Measurements from ENCODE around the gene EPHA1.
A peak's percentile ranks its signal among the peaks of the same experiment; 100 is the strongest.

The EPHA1 gene

GRCh38 chr7:143380646-143381426 is 27.8 kb downstream of the EPHA1 start, which contains the start of gene ZYX:
ZYX (plus strand) TSS chr7:143381345; CDS start chr7:143381572, 227 bp downstream.
- H3K4me3 ChIP-seq: peak within 1 kb of the TSS; percentile 62 to 98 (median 91)
- peak within 1 kb of the TSS; percentile 91 to 100 (median 98) for H3K27ac ChIP-seq

DNA sequence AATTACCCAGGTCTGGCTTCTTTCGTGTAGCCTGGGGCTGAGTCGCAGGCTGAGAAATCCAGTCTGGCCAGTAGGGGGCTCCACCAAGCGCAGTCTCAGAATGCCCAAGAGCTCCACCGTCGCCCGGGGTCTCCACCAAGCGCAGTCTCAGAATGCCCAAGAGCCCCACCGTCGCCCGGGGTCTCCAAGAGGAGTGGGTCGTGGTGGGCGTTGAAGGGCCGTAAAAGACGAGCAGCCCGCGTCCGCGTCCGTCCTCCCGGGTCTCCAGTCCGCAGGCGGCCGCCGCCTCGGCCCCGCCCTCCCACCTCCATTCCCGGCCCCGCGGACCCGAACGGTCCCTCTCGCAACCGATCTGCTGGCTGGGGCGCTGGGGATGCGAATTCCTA is 28.4 kb downstream of the EPHA1 start:
- peak overlapping the region; percentile 62 to 98 (median 91) for H3K4me3 ChIP-seq
- peak overlapping the region; percentile 91 to 100 (median 98) for H3K27ac ChIP-seq

DNA sequence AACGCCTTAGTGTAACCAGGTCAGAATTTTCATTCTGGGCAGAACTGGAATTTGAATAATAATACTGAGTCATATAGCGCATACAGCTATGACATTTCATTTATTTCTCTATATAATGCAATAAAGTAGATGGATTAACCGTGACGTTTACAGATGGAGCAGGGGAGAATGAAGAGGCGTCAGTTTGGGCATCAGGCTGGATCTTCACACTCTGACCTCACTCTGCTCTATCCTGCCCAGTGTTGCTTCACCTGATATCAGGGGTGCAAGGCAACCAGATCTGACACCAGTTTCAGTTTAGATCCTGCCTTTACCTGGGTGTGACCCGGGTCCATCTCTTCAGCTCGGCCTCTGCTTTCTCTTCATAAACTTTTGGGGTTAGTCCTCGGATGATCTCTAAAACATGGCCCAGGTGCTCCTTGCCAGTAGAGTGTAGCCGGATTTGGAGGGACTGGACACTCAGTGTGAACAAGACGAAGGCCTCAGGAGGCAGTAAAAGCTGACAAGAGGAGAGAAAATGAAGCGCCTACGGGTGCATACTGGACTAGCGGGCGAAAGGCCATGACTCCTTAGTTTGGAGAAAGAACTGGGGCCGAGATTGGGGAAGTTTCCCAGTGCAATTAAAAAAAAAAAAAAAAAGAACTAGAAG is 28.9 kb downstream of the EPHA1 start:
- Histone ChIP-seq H3K27ac (peak overlapping the region; percentile 32 to 100 (median 98)), H3K4me3 (peak overlapping the region; percentile 62 to 98 (median 91))

DNA sequence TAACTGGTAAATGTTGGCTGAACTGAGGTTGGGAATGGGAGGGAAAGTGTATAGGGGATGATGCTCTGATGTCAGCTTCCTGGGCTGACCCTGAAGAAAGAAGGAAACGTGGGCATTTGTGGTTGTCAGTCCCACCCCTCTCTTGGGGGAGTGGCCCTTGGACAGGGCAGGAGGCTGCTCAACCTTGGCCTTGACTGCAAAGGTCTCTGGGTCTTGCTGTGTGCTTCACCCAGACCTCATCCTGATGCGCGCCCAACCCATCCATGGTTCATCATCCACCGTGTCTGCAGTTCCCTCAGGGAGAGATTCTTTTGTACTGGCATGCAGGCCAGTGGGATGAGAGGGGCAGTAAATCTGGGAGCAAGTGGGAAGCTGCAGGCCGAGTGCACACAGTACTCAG is 32.3 kb downstream of the EPHA1 start:
- Histone ChIP-seq H3K27ac (peak overlapping the region in 8 of 21 experiments; percentile 71 to 93 (median 81)), H3K4me3 (no peak overlapping the region)

DNA sequence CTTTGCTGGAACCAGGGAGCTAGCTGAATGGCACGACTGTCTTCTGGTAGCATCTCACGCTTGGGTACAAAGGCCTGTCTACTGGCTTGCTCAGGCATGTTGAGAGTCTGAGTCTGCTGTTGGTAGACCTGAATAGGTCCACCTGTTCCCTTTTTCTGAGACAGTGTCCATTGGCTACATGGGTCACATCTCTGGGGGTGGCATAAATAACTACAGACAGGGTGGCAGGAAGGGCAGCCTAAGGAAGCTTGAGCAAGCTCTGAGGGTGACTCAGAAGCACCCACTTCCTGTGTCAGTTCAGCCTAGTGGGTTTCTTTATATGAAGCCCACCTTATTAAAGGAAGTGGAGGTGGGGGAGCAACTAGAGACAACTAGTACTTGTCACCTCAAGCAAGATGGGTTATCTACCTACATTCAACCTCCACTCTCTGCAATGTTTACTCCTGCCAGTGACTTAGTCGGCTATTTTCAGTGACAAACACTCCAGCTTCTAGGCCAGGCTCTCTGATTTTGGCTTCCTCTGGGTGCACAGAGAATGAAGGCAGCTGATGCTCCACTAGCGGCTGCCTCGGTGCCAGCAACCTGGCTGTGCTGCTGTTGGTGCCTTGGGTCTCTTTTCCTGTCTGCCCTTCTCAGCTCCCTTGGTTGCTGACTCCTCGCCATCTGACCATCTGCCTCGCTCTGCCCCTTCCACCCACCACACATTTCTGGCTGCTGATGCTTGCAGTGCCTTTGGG is 33.2 kb downstream of the EPHA1 start:
- no peak overlapping the region for H3K4me3 ChIP-seq
- H3K27ac ChIP-seq: peak overlapping the region in 16 of 21 experiments; percentile 7 to 93 (median 71)

GRCh38 chr7:143374561-143374960 is 34.1 kb downstream of the EPHA1 start:
- Histone ChIP-seq H3K4me3 (no peak overlapping the region), H3K27ac (peak overlapping the region in 10 of 21 experiments; percentile 0 to 93 (median 78))

- Histone ChIP-seq H3K27ac (peak overlapping the region in 2 of 21 experiments; percentile 41 to 93), H3K4me3 (no peak overlapping the region)
Measured at GRCh38 chr7:143373255-143373794, 35.3 kb downstream of the EPHA1 start.

DNA sequence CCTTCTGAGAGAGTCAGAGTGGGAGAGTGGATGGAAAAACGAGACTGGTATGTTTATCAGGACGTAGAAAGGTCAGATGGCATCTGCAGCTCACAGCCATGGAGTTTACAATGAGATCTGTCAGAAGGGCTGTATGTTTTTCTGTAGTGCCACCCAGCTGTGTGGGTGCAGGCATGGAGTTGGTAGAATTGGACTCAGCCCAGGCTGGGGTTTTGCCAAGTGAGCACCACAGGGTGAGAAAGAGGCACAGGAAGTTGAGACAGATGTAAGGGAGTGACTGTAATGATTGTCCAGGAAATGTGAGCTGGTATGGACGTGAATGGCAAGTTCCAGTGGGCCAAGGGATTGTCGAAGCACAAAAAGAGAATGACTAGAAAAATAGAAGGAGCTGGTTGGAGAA is 36.6 kb downstream of the EPHA1 start:
- peak overlapping the region in 2 of 21 experiments; percentile 39 to 54 for H3K27ac ChIP-seq
- H3K4me3 ChIP-seq: no peak overlapping the region

GRCh38 chr7:143369678-143370651 is 38.7 kb downstream of the EPHA1 start:
- Histone ChIP-seq H3K4me3 (no peak overlapping the region), H3K27ac (no peak overlapping the region)

DNA sequence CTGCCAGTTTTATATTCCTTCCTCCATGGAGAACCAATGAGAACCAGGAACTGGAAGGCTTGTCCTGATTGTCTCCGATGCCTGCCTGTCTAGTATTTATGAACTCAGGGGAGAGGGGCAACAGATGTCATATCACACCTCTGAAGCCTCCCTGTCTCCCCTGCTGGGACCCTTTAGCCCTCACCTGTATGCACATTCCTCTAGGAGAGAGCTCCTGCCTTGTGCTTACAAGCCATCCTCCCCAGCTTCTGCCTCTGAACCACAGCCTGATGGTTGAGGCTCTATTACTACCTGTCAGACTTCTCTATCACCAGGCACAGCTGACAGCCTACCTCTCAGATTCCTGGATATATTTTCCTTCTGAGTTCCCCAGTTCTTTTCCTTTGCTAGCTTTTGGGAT is 40.3 kb downstream of the EPHA1 start:
- no peak overlapping the region for H3K4me3 ChIP-seq
- H3K27ac ChIP-seq: no peak overlapping the region

GRCh38 chr7:143367972-143368371 is 40.7 kb downstream of the EPHA1 start:
- H3K27ac ChIP-seq: no peak overlapping the region

GRCh38 chr7:143363016-143363937 is 45.4 kb downstream of the EPHA1 start:
- Histone ChIP-seq H3K27ac (no peak overlapping the region), H3K4me3 (peak overlapping the region in 5 of 7 experiments; percentile 44 to 56 (median 49))

More at GRCh38 chr7:143367972-143368371, 40.7 kb downstream of the EPHA1 start:
- no peak overlapping the region for H3K4me3 ChIP-seq

- H3K27ac ChIP-seq: no peak within 1 kb of the TSS
- H3K4me3 ChIP-seq: peak within 1 kb of the TSS; percentile 29 to 56 (median 44)
Measured at GRCh38 chr7:143362131-143363015, 46.3 kb downstream of the EPHA1 start, which contains the start of gene FAM131B. FAM131B (minus strand) TSS chr7:143362713; CDS start chr7:143362603, 110 bp downstream.

DNA sequence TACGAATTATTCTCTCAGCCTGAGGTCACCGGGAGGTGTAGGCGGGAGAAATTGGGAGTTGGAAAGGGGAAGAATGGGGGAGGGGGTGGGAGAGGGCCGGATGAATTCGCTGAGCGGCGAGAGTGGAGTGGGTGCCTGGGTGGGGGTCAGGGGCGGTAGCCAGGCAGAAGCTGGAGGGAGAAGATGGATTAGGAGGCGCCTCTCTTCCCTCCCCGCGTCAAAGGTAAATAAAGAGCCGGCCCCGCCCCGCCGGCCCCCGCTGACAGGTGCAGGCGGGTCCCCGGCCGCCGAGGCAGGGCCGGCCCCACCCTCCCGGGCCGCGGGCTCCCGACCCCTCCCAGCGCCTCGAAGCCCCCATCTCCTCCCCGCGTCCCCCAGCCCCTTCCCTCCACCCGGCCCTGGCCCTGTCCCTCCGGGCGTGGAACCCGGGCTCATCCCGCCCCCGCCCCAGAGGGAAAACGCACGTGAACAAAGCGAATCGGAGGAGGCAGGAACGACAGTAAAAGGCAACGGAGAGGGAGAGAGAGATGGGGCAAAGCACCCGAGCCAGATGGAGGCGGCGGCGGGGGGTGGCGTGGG is 47.0 kb downstream of the EPHA1 start:
- peak overlapping the region; percentile 29 to 56 (median 44) for H3K4me3 ChIP-seq
- no peak overlapping the region for H3K27ac ChIP-seq

DNA sequence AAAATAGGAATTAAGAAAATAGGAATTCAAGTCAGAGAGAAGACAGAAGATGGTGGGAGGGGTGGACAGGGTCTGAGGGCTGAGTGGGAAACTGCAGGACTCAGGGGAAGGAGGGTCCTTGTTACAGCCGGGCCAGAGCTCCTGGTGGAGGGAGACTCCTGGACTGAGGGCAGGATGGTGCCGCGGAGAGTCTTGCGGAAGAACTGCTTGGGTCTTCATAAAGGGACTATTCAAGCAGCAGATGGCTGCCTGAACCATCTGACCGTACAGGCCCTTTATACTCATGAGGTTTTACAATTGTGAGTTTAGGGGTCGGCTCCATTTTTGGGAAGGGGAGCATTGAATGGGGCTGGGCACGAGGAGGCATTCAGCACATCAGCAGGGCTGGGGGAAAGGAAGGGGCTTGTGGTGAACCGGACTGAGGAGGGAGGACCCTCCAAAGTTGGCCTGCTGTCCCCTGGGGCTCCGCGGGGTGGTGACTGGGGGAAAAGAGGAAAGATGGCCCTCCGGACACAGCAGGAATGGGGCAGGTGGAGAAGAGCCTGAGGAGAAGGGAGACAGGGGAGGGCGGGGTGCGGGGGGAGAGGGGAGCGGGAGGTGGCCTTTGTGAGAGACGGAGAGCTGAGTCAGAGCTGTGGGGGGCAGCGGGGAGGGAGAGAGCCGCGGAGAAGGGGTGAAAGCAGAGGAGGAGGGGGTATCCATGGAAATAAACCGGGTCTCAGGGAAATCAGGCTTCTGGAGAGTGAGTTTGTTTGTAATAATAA is 47.7 kb downstream of the EPHA1 start:
- H3K27ac ChIP-seq: no peak overlapping the region
- H3K4me3 ChIP-seq: no peak overlapping the region

Measured in skin epidermis (tissue), 12 donors.